NK-92 (cell line): ENCODE measurements around the gene PDE4B.

Source experiments
- DNase-seq: peaks from one replicate; lab custom pipeline; 2025; ENCODE audit not compliant: unreplicated experiment; lab: John Stamatoyannopoulos, UW

PDE4B gene

DNA sequence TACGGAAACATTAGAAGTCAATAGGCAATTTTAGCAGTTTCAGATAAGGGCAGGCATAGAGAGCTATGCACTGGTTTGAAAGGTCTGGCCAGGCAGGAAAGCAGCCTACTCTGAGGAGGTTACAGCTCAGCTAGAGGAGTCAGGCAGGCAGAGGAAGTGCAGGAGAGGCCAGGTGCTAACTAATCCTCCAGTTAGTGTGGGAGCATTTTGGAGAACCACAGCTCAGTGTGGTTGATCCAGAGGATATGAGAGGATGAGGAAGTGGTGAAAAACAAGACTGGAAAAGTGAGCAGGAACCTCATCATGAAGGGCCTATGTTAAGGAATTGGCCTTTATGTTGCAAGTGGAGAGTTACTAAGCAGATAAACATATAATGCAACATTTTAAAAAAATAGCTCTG is 458.9 kb downstream of the PDE4B start:
- DNase-seq: no peak

DNA sequence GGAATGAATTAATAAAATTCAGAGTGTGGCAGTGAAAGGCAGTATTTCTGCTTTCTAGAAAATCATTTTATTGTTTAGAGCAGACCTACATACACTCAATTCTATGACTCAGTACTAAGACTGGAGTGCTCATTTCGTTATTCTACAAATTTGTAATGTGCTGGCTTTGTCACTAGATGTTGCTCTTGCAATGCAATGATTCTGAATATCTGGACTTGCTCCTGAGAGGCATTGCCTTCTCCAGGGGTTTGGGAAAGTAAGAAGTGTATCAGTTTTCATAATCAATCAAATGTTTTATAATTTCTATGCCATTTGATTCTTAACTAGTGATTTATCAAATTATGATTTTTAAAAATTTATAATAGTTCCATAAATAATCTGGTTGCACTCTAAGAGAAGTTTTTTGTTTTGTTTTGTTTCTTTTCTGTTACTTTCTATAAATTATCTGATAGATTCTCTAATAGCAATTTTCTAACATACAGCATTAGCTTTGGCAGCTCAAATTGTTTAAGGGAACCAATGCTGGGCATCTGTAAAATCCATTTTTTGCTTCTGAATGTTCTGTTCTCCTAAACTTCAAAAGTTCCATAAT is 460.7 kb downstream of the PDE4B start:
- no peak for DNase-seq

DNA sequence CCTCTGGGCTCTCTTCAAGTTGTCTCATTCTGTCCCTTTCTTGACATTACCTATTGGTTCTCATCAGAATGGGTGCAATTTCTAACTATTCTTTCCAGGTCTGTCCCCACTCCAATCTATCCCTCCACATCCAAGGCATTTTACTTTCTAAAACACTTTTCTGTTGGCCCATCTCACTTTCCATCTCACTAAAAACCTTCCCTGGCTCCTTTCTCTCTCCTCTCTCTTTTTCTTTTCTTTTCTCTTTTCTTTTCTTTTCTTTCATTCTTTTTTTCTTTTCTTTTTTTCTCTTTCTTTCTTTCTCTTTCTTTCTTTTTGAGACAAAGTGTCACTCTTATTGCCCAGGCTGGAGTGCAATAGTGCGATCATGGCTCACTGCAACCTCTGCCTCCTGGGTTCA is 462.1 kb downstream of the PDE4B start:
- DNase-seq: no peak

DNA sequence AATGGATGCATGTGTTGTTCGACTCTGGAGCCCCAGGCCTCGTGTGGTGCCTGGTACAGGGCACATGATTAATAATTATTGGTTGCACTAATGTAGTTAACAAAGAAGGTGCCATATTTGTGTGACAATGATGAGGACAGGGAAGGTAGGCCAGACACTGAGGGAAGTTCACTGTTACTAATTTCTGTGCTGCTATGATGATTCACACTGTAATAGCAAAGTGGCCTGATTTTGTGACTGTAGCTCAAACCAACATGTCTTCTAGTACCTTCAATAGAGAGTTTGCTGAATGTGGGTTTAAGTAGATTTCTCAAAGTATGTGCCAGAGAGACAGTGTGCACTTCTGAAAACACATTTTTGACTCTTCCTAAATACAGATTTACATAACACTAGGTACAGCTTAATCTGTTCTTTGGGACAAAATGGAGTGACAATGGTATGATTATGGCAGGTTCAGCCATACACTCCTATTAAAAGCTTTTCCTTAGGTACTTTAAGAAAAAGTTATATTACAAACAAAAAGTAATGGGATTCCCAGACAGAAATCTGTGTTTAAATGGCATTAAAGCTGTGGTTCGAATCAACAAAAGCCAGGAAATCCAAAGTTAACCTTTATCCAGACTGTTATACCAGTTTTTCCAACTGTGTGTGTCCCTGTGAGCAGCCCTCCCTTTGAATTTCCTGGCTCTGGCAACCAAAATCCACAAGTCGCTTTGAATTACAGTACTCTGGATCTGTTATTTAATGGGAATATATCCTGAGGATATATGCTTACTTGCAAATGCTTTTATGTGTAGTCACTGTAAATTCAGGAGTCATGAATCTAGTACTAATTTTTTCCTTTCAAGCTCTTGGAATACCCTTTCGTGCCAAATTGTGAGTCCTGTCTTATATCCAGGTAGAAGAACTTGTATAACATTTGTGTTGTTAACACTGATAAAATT is 464.2 kb downstream of the PDE4B start:
- DNase-seq: no peak

DNA sequence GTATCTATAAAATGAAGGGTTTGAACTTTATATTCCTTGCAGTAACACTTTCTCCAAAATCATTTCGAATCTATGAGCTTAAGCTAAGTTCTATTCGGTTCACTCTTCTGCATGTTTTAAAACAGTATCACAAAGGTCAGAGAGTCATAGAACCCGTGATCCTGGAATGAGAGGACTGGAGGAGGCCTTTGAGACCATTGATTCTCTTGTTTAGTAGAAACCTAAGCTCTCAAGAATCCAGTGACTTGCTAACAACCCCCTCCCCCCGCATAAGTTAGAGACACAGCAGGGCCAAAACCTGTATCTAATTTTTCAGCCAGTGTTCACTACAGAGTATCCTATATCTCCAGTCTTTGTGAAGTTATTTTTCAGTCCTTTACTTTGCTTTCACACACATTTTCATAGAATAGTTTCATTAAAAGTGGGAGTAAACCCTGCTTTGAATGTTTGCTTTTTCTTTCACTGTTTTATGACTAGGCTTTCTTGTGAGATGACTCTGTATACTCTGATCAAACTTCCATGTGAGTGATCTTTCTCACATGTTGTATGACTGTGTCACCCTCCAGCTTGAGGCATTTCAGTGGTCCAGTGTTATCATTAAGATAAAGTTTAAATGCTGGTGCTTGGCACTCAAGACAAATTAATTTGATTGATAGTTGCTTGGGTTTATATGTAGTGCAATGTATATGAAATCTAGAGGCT is 465.9 kb downstream of the PDE4B start:
- no peak for DNase-seq

DNA sequence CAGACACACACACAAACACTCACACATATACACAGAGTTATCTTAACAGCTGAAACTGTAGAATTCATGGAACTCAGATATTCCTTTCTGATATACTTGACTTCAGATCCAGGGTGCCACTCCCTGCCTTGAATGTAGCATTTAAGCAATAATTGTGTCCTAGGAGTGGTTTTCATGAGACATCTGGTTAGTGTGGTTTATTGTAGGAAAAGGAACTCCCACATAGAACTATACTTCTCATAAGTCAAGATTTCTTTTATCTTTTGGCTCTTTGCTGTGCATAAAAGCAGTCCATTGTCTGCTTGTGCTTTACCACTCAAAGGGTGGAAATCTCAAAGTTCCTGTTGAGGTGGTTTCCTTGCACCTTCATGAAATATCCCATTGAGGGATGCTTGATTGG is 468.7 kb downstream of the PDE4B start:
- no peak for DNase-seq

DNA sequence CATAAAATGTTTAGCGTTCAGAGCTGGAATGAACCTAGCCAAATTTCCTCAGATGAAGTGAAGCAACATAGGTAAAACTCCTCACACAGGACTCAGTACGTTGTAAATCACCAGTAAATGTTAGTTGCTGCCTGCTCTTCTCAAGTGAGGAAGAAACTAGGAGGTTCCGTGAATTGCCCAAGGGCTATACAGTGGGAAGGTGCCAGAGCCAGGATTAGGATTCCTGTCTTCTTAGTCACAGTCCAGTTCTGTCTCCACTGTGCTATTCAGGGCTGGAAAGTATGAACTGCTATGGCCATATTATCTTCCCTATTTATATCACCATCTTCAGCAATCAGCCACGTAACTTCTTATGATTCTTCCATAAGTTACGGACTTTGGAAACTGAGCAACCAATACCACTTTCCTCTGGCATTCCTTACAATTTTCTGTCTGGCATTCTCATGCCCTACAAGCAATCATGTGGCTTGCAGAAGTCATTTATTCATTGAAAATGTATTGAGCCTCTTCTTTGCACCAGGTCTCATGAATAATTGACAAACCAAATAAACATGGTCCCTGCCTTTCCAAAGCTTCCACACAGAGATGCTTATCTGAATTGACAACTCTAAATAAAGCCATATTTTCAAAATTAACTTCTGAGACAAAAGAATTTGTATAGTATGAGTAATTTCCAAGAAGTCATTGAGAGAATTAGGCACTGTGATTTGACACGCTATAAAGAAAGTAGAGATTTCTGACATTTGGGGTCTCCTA is 469.7 kb downstream of the PDE4B start:
- DNase-seq: no peak

DNA sequence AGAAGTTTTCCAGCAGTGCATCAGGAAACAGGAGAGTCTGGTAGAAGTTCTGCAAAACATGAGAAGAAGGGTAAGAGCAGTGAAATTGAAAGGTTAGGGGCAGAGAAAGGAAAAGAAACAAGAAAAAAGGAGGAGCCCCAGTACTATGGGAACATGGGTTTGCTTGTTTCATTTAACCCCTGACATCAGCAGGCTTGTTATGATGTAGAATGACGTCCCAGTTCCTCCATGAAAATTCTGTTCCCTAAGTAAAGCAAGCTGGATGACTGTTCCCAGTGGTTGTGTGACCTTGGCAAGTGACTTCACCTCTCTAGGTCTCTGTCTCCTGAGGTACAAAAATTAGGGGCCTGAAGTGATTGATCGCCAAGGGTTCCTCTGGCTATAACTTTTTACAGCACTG is 472.6 kb downstream of the PDE4B start:
- DNase-seq: no peak

DNA sequence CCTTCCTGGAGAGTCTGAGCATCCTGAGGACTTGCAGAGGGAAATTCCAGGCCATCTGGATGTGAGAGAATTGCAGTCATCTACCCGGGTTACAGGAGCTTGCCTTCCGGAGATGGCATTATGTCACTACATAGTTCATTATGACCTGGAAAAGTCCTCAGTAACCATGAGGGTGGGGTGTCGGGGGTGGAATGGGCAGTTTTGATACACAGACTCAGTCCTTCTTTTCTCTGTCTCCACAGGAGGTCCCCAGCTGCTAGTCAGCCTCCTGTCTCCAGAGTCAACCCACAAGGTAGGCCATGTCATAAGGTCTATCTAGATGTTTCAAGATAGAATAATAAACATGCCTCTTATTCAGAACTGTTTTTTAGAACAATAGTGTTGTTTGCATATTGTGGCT is 473.1 kb downstream of the PDE4B start:
- DNase-seq: no peak

DNA sequence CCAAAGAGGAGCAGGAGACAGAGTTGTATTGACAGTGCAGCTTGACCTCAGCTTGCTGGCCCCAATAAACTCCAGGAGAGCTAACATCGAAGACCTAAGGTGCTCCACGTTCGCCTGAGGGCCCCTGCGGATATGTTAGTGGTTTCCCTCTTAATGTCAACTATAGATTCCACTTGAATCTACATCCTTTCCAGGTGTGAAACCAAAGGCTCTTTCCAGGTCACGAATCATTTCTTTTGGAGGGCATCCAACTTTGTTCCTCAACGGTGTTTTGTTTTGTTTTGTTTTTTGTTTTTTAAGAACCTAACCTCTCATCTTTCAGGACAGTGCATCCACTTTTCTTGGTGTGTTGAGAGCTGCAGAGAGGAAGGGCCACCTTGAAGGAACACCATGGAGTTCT is 473.7 kb downstream of the PDE4B start:
- DNase-seq: no peak

DNA sequence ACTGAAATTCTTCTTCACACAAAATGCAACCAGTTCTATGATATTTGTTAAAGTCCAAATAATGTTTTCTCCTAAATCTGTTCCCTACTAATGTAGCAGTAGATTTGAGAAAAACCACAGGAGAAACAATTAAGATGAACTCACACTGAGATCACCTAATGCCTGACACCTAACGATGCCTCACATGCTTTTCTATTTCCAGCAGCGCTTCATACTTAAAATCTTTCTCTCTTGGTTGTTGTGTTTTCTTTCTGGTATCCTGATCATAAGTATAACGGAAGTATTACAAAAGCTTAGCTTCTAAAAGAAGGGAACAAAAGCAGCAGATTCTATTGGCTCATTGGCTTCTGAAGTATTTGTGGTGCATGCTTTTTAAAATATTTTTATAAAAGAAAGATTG is 474.1 kb downstream of the PDE4B start:
- no peak for DNase-seq

DNA sequence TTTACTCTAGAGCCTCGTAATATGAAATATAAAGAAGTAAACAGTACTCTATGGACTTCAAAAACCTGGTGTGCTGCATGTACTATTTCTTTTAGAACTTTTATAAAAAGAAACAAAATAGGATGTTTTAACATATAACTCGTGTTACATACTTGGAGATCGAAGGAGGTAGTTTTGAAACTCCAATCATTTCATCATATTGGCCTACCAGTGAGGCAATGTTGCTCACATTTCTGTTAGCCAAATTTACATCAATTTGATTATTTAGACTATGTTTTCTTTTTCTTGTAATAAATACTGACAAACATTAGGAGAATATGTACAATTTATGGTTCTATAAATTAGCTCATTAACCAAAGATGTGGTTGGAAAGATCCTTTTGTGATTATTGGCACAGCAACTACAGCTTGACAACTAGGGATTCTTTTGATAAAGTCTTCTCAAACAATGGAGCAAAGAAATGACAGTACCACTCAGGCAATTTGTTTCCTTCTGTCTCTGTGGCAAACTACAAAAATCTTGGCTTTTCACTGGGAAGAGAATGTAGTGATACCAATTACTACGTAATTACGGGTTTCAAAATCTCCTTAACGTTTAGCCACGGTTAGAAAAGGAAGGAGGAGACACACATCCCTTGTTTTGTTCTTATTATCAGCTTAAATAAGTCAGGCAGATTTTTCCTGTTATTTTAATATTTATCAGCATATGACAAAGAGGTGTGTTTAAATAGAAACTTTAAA is 474.7 kb downstream of the PDE4B start:
- DNase-seq: no peak

DNA sequence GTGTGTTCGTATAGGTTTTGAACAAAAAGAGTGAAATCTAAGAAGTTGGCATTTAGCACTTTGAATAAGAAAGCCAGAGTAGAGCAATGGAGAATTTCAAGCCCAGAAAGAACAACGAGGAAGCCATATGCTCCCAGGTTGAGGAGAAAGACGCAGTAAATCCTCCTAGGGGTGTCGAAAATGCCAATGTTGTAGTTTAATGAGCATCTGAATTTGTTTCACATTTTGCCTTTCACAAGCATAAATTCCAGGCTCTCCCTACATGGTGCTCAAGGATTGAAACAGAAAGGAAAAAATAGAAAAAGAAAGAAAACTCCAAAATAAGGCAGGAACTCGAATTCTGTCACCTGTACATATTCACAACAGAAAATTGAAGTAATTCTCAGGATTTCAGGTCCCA is 476.5 kb downstream of the PDE4B start:
- DNase-seq: no peak

DNA sequence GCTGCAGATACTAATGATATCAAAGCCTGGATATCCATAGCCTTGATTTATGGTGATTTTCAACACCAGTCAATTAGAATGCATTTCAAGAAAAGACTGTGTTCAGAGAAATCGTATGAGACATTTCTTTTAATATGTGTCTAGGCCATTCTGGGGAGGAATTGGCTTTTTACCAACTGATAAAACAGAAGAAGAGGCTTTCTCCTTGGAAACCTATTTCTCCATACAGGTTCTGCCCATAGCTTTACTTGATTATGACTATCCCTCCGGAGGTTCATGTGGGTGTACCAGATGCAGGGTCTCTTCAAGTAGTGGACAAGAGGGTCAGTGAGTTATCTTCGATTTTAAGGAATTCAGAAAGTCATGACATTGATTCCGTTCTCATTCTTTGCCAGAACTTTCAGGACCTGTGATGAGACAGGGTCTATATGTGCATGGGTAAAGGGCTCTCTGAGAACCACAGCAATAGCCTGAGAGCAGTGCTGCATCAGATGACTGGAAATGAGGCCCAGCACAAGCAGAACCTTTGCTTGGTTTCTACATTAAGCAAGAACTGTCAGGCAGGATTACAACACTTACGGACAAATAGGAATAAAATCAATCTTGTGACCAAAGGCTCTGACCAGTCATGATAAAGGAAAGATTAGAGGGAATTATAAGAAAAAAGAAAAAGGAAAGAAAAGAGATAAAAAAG is 477.6 kb downstream of the PDE4B start:
- no peak for DNase-seq

DNA sequence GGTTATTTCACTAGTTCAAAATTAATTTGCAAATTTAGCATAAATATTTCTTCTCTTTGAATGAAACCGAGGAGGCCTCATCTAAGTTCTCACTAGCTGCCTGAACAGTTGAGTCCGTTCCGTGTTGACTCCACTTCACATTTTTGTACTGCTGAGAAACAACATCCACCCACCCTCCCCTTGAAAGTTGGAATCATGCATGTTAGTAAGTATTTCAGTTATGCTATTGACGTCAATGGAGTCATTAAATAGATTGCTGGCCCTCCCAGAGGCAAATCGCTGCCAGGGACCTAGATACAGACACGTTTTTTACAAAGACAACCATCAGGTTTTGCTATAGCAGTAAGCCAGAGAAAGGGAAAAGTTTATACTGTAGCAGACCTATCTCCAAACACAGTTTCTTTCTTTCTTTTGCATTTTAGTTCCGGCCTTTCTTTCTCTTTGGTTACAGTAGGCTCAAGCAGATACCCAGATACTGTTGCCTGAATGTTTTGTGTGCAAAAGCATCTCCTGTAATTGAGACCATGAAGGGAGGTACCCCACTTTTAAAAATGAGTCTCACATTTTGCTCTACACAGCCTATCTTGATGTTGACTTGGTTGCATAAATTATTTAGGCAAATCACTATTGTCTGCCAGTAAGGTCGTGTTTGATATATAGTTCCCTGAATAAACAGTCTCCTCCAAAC is 478.7 kb downstream of the PDE4B start:
- no peak for DNase-seq

DNA sequence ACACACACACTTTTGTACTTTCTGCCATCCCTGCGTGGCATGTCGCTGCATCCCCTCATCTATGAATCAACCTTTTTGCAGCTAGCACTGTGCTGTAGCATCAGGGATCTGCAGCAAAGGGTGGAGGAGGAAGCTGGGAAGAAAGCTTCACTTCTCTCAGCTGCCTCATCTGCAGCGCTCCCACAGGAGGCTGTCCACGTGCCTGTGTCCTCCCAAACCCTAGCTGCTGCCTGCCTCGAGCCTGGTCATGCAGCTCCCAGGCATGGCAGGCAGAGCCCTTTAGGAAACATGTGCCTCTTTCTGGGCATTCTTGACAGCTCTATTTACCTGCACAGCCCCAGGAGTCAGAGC is 479.2 kb downstream of the PDE4B start:
- no peak for DNase-seq

DNA sequence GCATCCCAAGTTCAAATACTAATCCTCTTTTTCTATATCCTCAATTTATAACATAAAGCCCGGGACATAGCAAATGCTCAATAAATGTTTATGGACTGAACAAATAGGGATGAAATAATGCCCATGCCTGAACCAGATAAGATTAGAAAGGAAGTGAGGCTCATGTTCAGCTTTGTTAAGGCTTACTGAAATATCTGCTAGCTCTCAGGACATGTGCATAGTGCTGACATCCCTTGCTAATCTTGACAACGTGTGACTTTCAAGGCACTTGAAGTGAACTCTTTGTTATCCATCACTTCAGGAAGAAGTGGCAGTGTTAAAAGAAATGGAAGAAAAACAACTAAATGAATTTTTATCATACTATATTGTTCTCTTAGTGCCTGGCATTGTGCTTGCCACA is 481.0 kb downstream of the PDE4B start:
- no peak for DNase-seq

DNA sequence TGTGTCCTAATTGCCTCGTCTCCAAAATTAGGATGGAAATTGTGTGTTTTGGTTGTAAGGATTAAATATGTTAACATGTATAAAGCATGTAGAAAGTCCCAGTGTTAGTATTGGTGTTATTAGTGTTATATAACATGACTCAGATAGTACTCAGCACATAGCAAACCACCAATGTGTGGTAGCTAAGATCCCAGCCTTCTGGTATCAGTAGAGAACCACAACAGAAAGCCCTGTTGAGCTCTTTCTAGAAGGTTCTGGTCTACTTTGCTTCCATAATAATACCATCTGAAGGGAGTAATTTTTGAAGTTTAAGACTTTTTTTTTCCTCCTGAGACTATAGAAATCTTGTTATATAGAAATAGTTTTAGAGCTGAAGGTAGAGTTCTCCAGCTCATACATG is 481.9 kb downstream of the PDE4B start:
- DNase-seq: no peak

DNA sequence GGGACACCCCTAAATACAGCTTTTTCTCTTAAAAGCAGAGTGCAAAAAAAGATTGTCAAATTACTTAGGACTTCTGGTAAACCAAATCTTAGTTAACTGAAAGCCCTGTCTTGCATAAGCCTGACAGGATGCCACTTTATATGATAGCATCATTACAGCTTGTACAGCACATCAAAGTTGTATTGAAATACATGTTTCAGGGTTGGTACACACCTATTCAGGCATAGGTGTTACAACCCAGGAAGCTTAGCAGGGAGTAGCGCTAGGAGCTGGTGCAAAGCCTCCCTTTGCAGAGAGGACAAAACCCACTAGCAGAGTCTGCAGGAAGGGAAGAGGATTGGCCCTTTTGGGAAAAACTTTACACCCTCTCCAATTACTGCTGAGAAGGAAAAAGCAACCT is 482.4 kb downstream of the PDE4B start:
- no peak for DNase-seq

DNA sequence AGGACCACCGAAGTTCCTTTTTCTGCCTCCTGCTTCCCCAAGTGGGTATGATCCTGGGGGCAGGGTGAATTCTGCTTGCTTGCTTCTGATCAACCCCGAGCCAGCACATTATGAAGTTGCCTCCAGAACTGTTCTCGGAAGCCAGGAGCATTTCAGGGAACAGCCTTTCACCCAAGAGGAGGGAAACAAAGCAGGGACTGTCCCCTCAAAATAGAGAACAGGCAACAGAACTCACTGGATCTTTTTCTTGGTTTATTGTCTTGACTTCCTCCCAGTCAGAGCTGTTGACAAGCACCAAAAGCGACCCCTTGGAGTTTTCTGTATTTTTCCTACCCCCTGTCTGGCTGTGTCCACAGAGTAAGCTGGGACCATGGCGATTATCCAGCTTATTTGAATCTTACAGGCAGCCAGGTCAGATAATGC is 482.9 kb downstream of the PDE4B start:
- DNase-seq: no peak
